DMS 273 treated with DMSO at 0.1 percent for 48 hours (cell line): ENCODE measurements around the gene PLCG1.
"Not testable (repeated sequence)": the region's sequence is repeated elsewhere in the genome, so short reads cannot be mapped to it uniquely, and the experiment has no call there.

Source experiments
- DNase-seq: peaks from one replicate; lab custom pipeline; 2025; lab: John Stamatoyannopoulos, UW

Gene PLCG1

DNA sequence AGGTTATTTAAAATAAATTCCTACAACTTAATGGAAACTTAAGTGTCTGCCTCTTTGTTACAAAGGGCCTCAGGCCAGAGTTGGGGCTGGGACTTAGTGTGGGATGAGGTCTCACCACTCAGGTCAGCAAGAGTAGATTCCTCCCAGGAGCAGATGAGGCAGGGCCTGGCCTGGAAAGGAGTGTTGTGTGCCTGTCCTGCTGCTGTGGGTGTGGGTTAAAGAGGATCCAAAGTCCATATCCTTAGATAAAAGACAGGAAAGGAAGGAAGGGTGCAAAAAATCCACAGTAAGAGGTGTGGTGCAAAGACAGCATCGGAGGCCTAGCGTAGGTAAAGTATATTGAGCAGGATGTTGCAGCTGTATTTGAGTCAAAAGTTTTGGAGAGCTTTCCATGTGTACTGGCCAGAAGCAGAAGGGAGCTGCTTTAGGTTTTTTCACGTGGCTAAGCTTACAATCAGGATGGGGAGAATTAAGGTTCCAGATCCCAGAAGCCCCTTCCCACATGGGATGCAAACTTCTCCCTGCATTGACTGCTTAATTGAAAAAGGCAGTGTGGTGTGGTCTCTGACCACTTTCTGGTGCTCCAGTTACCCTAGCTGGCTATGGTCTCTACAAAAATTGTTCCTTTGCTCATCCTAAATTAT, 12.8 kb upstream of the PLCG1 start:
- DNase-seq, result no peak

- no peak for DNase-seq
Observed at GRCh38 chr20:41125530-41126457, 11.5 kb upstream of the PLCG1 start.

DNA sequence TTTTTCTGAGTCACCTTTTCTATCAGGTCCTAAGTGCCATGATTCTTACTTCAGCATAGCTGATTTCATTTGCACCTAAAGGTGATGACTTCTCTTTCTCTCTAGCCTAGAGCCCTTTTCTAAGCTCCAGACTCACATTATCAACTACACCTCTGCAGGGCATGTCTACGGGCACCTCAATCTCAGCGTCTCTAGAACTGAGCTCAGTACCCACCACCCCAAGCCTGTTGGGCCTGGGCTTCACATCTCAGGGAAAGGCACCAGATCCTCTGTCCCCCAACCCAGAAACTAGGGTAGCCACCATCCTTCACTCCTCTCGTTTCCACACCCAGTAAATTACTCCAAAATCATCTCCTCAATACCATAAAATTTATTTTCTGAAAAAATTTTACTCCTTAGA, 10.6 kb upstream of the PLCG1 start:
- no peak for DNase-seq

- not testable (repeated sequence) for DNase-seq
Observed at GRCh38 chr20:41128317-41128716, 9.0 kb upstream of the PLCG1 start.

GRCh38 chr20:41131594-41132387, 5.6 kb upstream of the PLCG1 start:
- no peak for DNase-seq

GRCh38 chr20:41132388-41132775, 5.0 kb upstream of the PLCG1 start:
- not testable (repeated sequence) for DNase-seq

DNA sequence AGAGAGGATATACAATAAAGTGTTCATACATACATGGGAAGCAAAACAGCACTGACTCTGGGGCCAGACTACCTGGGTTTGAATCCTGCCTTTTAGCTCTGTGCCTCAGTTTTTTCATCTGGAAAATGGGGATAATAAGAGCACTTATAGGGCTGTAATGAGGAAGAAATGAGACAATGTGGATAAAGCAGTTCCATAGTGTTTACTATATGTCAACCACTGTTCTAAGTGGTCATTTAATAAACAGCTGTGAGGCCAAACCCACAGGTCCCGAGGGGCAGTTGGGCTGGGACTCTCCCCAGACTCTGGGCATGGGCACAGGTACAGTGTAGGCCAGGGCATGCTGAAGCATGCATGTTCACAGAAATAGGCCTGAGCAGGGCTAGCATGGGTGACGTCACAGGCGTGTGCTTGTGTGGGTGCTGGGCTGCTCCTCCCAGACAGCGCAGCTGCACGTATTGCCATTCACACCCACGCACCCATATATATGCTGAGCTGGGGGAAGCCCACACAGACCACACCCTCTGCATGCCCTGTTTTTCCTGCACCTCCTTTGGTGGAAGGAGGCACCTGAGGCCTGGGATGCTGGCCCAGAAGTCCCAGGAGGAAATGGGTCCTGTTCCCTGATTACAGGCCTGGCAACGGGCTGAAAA, 3.5 kb upstream of the PLCG1 start:
- no peak for DNase-seq

DNA sequence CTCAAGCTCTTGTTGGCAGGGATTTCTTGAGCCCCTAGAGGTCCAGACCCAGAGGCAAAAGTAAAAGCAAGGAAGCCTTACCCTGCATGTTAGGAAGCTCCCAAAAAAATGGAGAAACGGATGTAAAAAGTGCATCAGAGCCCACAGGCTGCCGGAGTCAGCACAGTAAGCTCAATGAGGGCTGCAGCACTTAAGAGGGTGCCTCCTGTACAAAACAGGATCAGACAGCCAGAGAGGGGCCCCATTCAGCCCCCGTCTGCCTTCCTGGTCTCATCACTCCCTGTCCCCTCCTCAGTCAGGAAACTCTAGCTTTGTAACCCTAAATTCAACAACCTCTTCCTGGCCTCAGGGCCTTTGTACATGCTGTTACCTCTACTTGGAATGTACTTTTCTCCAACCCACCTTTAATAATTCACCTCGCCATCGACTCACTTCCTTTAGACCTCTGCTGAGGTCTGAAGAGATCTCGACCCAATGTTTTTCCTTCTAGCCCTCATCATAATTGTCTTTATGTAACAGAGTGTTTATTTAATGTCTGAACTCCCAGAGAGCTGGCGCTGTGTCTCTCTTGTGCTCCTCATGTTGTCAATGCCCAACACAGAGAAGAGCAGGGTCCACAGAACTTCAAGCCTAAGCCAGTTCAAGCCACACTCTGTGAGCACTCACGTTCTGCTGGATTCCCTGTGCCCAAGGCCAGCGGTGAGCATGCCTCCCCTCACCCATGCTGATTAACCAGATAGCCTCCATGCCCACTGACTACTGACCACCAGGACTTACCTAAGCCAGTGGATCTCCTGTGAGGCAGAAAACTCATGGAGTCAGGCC, 2.8 kb upstream of the PLCG1 start:
- no peak for DNase-seq

GRCh38 chr20:41135187-41135887, 2.0 kb upstream of the PLCG1 start:
- DNase-seq, result no peak

DNA sequence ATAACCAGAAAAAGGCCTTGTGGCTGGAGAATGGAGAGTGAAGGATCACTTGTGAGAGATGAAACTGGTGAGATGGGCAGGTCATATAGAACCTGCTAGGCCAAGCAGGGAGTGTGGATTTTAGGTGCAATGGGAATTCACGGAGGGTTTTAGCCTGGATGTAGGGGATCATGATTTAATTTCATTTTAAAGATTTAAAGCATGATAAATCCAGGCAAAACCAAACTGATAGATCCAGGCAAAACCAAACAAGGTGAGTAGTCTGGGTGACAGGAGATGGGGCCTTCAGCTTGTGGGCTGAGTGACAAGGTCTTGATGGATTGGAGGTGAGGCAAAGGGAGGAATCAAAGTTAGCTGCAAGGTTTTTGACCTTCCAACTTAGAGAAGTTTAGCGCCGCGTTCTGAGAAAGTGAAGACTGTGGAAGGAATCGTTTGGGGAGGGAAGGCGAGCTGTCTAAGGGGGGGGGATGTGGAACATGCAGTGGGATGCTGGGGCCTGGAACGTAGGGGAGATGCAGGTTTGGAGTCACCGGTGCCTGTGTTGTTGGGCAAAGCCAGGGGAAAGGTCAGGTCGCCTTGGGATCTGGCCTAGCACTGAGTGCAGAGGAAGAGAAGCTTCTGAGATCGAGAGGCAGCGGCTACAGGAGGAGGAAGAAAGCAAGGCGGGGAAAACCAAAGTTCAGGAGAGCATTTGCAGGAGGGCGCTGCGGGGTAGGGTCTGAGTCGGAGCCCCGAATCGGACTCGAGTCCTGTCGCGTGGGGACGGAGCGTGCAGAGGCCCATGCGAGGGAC, 1.3 kb upstream of the PLCG1 start:
- no peak for DNase-seq

- no peak for DNase-seq
Observed at GRCh38 chr20:41137614-41138474, 501 bp downstream of the PLCG1 start.

DNA sequence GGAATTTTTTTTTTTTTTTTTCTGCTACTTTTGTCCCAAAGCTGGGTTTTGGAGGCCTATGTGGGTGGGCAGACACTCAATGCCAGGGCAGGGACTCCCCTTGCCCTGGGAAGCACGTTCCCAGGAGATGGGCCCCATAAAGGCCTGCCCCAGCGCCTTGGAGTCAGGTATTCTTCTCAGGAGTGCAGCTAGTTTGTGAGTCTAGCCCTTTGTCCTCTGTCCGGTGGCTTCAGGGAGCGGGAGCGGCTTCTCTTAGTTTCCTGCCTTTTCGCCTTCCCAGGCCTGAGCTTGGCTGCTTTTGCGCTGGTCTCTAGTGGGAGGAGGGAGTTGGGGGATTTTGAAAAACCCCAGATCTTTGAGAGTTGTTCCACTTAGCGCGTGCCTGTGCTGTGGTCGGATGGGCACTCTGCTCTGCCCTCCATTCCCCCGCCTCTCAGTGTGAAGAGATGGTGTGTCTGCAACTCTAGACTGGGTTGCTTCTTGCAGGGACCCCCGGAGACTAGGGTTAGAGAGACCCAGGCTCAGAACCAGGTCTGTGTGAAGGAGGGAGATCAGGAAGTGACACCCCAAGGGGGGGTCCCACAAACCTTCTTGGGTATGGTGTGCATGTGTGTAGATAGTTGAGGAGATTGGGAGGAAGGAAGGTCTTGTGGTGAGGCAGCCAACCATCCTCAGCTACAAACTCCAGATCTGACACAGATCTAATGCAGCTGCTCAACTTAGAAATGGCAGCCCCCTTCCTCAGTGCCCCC, 1.3 kb downstream of the PLCG1 start:
- no peak for DNase-seq

GRCh38 chr20:41139227-41140093, 2.1 kb downstream of the PLCG1 start:
- DNase-seq, result no peak

DNA sequence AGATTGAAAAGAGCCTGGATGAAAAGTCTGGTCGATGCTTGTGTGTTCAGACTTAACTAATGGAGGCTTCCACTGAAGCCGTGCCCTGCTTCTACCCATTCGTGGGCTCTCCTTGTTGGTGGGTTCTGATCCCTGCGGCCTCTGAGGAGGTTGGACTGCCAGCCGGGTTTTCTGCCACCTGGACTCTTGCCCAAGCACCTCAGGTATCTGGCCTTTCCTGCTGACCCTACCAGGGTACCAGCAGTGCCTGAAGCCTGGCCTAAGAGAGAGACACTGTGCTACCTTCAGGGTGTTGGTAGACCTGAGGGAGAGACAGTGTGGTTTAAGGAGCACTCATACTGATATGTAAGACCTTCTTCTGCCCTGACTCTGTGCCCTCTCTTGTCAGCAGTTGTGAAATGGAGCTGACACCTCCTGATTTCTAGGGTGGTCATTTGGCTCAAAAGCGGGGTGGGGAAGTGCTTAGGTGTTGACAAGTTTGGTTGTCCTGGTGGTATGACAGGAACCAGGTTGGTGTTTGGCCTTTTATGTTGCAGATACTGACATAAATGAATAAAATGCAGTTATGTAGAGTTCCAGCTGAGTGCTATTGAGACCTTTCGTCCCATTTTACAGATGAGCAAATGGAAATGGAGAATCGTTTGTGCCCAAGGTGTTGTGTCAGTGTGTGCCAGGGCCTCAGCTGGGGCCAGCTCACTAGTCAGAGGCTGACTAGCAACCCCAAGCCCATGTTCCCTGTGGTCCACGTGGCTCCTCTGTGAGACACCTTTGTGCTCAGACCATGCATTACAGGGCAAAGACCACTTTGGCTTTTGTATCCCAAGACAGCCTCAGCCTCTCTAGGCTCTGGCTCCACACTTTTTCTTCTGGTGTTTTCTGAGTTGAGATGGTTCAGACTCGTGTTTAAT, 3.1 kb downstream of the PLCG1 start:
- DNase-seq, result no peak

- DNase-seq, result no peak
Observed at GRCh38 chr20:41141153-41141815, 3.9 kb downstream of the PLCG1 start.
